ENCODE measurements around the gene DOK6. TPM values are rescaled to one million over a fixed set of nuclear protein-coding genes. Genes with fewer than 3 reads are reported as not detected.

The DOK6 gene
- total and polyA plus RNA-seq, 2 donors (not counting 3 experiments of a cell fraction or from before 2014, with no cell fraction given) = under 0.01 TPM; not detected in 1

DNA sequence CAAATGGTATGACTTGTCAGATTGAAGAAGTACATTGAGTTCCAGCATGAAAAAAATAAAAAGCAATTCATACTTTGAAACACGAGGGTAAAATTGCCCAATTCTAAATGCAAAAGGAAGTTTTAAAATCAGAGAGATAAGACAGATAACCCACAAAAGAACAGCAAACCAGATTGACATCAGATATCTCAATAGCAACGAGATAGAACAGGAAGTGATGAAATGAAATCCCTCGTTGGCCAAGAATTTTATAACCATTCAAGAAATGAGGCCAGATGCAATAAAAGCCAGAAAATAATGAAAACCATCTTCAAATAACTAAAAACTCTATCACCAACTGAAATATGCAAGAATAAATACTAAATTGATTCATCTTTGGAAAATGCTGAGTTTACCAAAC is 374.1 kb downstream of the DOK6 start:
- Histone ChIP-seq H3K79me2 (ENCODE audit: control insufficient read depth, insufficient read depth, low read length) (no peaks in the 10 kb centered on the region), H3K27ac (ENCODE audit: insufficient read depth, low read depth, low read length) (no peak overlapping the region), H3K9me3 (replicated peaks; ENCODE audit: control insufficient read depth, insufficient read depth, low read length) (no peaks in the 10 kb centered on the region), H3K36me3 (ENCODE audit: control insufficient read depth in 2 of 2, extremely low read depth in 1 of 2, insufficient read depth in 2 of 2, low read length in 2 of 2) (no peaks in the 10 kb centered on the region), H3K27me3 (ENCODE audit: control insufficient read depth in 2 of 2, insufficient read depth in 2 of 2, low read length in 2 of 2) (no peaks in the 10 kb centered on the region), H3K4me2 (ENCODE audit: insufficient read depth, low read length) (no peak overlapping the region), H2AFZ (ENCODE audit: low read depth, low read length) (no peak overlapping the region), H3K9ac (replicated peaks; ENCODE audit: extremely low read depth, insufficient read depth, low read length) (no peak overlapping the region), H3K9me1 (replicated peaks; ENCODE audit: control insufficient read depth, extremely low read depth, insufficient read depth, low read length) (no peaks in the 10 kb centered on the region), H4K20me1 (replicated peaks; ENCODE audit: control insufficient read depth, extremely low read depth, insufficient read depth, low read length) (no peaks in the 10 kb centered on the region), H3K4me1 (ENCODE audit: control insufficient read depth, extremely low read depth, insufficient read depth, low read length) (no peaks in the 10 kb centered on the region), H3K4me3 (replicated peaks in 1 of 3; ENCODE audit: insufficient read depth in 1 of 3, low read depth in 1 of 3, low read length in 3 of 3) (no peak overlapping the region)
- FAIRE-seq (no peak), DNase-seq (ENCODE audit: low read depth, low spot score) (no peak)
- intact Hi-C loops (cut with micrococcal nuclease) (no loop called here), dilution Hi-C loops (cut with MboI; ENCODE audit: extremely low pct_ligation_motif_present, low sequenced_read_pairs) (no loop called here)
- no TSS peak for BruUV-seq (replicated peaks)
- TF ChIP-seq MYC (IDR thresholded peaks at IDR 0.05; ENCODE audit: low read depth, low read length) = no peak
- TF ChIP-seq FOS (IDR thresholded peaks at IDR 0.05; ENCODE audit: borderline replicate concordance, insufficient read depth, low read length) = no peak
- no peak for TF ChIP-seq GATA2 (IDR thresholded peaks at IDR 0.05; ENCODE audit: insufficient read depth, insufficient read length, low read depth, low read length)
- no peak for TF ChIP-seq POLR2A (IDR thresholded peaks at IDR 0.05; ENCODE audit: low read depth, low read length)
- TF ChIP-seq, protein P1, sequence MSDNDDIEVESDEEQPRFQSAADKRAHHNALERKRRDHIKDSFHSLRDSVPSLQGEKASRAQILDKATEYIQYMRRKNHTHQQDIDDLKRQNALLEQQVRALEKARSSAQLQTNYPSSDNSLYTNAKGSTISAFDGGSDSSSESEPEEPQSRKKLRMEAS (IDR thresholded peaks at IDR 0.05; ENCODE audit: insufficient read depth, insufficient read length) = no peak
- no peak for TF ChIP-seq EZH2 (IDR thresholded peaks at IDR 0.05; ENCODE audit: borderline replicate concordance, low read depth, low read length, severe bottlenecking)
- TF ChIP-seq JUN (IDR thresholded peaks at IDR 0.05; ENCODE audit: borderline replicate concordance, insufficient read depth, insufficient read length, low read depth) = no peak
- no peak for TF ChIP-seq POLR2AphosphoS5 (IDR thresholded peaks at IDR 0.05; ENCODE audit: insufficient read depth, low read depth, low read length)
- TF ChIP-seq, protein P2, sequence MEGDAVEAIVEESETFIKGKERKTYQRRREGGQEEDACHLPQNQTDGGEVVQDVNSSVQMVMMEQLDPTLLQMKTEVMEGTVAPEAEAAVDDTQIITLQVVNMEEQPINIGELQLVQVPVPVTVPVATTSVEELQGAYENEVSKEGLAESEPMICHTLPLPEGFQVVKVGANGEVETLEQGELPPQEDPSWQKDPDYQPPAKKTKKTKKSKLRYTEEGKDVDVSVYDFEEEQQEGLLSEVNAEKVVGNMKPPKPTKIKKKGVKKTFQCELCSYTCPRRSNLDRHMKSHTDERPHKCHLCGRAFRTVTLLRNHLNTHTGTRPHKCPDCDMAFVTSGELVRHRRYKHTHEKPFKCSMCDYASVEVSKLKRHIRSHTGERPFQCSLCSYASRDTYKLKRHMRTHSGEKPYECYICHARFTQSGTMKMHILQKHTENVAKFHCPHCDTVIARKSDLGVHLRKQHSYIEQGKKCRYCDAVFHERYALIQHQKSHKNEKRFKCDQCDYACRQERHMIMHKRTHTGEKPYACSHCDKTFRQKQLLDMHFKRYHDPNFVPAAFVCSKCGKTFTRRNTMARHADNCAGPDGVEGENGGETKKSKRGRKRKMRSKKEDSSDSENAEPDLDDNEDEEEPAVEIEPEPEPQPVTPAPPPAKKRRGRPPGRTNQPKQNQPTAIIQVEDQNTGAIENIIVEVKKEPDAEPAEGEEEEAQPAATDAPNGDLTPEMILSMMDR (IDR thresholded peaks at IDR 0.05; ENCODE audit: extremely low read depth in 1 of 2, insufficient read depth in 1 of 2, low read depth in 1 of 2, low read length in 2 of 2) = no peak
- ChIA-PET POLR2A (no interaction called here), CTCF (no interaction called here)

All from endothelial cell of umbilical vein (primary cell).